Renal pelvis (tissue), 4 donors: ENCODE results near the gene DDX3X. TPM values are rescaled to one million over a fixed set of nuclear protein-coding genes. Genes with fewer than 3 reads are reported as not detected.
"Not testable (repeated sequence)": the region's sequence is repeated elsewhere in the genome, so short reads cannot be mapped to it uniquely, and the experiment has no call there.

Experiments
- DNase-seq: peaks from one replicate; pipeline ENCODE4 v3.0.0-alpha.2; 2013
- polyA plus RNA-seq, 3 donors: library from polyadenylated mRNA; unstranded; fragments of 120-200 nt; gene quantifications; one replicate each; pipeline ENCODE4 v1.2.1, GENCODE V29; 2013; ENCODE audit not compliant: insufficient read length in 3 of 3

The DDX3X gene
- polyA plus RNA-seq, 3 donors: 191 to 320 (median 232) TPM

DNA sequence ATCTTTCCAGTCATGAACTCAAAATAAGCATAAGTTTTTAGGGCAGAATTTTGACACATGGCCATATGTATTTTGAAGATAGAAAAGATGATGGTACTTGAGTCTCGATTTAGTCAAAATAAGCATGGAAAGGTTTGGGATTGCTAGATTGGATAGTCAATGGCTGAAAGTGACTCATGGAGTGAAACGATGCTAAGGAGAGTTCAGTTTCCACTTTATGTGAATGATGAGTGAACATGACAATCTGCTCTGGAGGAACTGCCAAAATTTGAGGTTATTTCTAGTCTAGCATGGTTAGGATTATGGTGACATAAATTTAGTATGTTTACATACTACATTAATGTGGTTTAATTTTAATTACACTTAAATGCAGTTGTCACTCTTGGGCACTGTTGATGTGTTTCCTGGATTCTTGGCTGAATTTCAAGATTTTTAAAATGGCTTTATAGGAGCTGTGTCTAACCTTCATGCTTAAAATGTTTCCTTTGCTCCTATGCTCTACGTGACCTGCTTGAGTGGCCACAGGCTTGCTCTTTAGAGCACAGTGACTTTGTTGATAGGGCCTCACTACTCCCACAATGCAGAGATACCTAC, 17.1 kb downstream of the DDX3X start:
- DNase-seq: no peak

DNA sequence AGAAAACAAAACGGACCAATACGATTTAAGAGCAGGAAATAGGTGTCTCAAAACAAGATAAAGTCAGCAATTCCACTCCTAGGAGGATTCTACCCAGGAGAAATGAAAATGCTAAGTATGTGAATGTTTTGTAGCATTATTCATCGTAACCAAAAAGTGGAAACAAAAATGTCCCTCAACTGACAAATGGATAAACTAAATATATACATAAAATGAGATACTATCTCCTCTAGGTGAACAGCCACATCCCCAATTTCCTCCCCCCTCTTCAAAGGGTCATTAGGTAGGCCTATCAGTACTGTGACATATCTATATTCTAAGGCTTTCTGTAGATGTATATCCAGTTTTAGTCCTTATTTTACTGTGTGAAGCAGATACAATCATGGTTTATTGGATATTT, 18.0 kb downstream of the DDX3X start:
- no peak for DNase-seq

DNA sequence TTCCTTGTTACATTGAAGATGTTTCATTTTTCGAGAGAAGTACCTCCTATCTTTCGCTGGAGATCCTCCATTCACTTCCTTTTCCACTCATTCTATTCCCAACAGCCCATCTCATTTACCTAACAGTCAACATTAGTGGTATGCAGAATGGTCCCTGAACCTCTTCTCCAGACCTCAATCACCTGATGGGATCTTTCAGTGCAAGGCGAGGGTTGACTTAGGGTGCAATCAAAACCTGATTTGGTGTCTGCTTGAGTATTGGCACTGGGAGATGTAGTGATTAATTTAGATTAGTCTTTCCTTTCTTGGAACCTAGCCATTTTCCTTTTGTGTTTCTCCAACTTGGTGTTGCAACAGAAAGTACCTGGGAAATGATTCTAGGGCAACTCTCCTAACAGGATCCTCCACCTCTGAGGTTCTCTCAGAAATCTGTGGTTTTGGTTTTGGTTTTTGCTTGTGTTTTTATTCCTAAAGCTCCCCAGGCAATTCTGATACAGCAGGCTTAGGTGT, 18.4 kb downstream of the DDX3X start:
- DNase-seq: no peak

DNA sequence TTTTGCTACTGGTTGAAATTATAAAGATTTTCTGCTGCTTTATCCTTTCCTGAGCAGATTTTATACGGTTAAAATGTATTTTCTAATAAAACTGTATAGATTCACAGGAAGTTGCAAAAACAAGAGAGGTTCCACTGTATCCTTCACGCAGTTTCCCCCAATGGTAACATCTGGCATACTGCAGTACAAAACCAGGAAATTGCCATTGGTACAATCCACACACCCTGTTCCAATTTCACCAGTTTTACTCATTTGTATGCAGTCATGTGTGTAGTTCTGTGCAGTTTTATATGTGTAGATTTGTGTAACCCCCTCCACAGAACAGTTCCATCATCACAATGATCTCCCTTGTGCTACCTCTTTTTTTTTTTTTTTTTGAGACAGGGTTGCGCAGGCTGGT, 20.0 kb downstream of the DDX3X start:
- no peak for DNase-seq

DNA sequence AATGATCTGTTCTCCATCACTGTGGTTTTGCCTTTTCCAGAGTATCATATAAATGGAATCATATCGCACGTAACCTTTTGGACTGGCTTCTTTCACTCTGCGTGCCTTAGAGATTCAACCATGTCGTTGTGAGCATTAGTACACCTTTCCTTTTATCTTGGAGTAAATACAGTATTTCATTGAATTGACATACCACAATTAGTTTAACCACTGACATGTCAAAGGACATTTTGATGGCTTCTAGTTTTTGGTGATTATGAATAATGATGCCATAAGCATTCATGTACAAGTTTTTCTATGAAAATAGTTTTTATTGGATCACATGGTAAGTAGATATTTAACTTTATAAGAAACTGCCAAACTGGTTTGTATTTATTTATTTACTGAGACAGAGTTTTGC, 35.2 kb downstream of the DDX3X start:
- DNase-seq: no peak

DNA sequence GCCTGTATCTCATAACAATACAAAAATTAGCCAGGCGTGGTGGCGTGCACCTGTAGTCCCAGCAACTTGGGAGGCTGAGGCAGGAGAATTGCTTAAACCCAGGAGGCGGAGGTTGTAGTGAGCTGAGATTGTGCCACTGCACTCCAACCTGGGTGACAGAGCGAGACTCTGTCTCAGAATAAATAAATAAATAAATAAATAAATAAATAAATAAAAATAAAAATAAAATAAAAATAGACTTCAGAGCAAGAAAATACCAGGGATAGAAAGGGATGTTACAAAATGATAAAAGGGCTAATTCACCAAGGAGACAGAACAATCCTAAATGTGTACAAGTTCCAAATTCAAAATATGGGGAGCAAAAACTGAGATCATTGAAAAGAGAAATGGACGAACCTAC, 37.6 kb downstream of the DDX3X start:
- DNase-seq: not testable (repeated sequence)

DNA sequence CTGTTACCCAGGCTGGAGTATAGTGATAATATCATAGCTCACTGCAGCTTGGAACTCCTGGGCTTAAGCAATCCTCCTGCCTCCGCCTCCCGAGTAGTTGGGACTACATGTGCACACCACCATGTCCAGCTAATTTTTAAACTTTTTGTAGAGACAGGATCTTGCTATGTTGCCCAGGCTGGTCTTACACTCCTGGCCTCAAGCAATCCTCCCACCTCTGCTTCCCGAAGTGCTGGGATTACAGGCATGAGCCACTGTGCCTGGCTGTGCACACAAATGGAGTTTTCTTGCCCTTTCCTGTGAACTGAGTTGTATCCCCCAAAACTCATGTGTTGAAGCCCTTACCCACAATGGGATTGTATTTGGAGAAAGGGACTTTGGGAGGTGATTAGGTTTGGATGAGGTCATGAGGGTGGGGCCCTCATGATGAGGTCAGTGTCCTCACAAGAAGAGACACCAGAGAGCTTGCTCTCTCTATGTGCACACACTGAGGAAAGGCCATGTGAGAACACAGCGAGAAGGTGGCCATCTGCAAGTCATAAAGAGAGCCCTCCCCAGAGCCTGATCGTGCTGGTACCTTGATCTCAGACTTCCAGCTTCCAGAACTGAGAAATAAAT, 40.1 kb downstream of the DDX3X start:
- DNase-seq: no peak

DNA sequence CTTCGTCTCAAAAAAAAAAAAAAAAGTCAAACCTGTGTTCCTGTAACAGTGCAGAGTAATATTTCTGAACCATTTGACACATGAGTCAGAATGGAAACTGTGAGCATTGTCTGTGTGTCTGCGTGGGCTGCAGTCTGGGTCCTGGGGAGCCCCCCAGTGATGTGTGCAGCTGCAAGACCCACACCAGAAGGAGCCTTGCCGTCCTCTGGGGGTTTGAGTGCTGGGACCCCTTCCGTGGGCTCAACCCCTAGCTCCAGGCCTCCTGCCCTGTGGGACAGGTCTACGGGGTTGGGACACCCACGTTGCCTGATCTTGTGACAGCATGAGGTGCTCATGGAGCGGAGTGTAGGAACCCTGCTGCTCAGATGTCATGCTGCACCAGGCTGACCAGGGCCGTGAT, 43.7 kb downstream of the DDX3X start:
- DNase-seq: no peak

DNA sequence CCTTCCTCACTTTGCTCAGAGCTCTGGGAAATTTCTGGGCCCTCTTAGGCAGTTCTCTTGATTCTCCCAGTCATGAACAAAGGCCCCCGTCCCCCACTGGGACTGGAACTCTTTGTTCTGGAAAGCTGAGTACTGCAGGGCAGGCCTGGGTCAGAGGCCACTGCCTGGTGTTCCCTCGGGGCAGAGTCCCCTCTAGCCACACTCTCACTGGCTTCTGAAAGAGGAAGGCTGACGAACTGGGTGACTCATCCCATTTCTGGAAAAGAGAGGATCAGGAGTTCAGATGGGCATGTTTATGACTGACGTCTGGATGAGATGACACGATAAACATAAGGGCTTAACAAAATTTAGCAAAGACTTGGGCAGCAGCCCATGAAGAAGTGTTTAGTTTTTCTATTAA, 47.7 kb downstream of the DDX3X start:
- DNase-seq: no peak

DNA sequence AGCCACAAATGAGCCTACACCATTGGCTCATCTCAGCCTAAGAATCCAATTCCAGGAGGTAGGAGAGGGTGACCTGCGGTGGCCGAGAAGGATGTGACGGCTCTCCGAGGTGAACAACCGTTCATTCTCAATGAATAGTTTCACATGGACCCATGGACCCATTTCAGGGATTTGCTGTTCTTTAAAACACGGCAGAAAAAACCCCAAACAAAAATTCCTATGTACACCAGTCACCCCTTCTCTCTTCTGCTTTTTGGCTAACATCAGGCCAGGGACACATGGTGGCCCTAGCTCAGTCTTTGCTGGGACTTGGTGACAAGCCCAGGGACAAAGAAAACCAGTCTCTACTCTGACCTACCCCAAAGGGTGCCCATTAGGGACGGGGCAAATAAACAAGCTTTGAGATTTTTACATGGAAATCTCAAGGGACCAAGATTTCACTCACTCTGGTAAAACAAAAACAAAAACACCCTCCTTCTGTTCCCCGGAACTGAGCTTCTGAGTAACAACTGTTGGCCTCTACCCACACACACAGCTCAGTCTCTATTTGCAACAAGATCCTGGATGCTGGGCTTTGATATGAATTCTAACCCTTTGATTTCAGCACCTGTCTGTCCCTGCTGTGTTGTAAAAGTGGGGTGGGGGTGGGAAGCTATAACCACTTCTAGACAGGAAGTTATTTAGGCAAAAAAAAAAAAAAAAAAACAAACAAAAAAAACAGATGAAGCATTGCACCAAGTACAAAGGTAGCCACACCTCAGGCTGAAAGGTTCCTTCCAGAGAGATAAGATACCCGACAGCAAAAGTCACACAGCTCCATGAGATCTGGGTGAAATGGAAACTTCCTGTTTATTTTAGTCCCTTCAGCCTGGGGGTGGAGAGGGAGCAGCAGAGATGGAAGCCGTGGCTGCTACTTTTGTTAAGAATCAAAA, 49.0 kb downstream of the DDX3X start:
- no peak for DNase-seq

DNA sequence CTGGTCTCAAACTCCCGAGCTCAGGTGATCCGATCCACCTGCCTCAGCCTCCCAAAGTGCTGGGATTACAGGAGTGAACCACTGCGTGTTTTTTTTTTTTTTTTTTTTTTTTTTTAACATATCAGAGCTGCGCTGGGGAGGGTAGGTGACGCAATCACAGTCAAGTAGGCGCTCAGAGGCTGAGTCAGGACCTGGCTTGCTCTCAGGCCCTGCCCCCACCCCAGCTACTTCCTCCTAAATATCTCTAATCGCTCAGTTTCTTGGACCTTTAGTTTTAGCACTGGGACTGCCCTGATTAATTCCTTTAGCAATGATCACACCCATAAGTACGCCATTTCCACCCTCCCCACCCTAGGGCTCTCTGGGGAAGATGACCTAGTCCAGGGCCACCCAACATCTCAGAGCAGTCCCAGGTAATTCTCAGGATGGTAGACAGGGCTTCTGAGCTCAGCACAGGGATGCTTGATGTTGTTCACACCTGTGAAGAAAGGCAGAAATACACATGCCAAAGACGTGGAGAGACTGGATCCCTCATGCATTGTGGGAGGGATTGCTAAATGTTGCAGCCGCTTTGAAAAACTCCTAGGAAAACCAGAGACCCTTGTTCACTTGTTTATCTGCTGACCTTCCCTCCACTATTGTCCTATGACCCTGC, 50.2 kb downstream of the DDX3X start:
- DNase-seq: no peak

DNA sequence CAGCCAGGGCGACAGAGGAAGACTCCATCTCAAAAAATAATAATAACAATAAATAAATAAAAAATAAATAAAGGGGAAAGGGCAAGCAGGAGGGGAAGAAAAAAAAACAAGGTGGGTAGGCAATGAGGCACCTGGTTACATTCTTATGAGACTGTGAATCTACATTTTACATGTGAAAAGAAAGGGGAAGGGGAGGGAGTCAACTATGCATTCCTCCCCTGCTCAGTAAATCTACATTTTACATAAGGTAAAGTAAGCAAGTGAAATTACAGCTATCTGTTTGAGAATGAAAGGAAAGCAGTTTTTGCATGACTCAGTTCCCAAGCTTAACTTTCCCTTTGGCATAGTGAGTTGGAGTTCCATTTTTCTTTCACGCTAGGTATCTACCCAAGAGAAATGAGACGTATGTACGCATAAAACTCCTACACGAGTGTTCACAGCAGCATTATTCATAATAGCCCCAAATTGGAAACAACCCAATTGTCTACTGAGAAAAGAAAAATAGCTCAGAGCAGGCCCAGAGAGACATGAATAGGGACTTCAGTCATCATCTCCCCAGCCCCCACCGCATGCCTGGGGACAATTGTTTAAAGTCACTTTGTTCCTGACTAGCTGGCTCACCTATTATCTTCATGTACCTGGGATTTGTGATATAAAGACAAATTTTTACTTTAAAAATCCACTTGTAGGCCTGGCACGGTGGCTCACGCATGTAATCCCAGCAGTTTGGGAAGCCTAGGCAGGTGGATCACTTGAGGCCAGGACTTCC, 52.4 kb downstream of the DDX3X start:
- DNase-seq: no peak

DNA sequence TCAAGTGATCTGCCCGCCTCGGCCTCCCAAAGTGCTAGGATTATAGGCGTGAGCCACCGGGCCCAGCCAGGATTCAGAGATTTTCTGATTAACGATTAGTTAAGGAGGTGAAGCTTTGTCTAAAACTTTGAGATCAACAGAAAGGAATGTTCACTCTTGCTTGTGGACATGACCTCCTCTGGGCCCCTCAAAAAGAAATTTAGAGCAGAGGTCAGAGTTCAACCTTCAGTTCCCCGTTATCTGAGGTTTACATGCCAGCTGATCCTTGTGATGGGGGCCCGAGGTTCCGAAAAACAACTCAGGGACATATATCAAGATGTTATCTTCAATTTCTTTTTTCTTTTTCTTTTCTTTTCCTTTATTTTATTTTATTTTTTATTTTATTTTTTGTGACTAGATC, 54.6 kb downstream of the DDX3X start:
- no peak for DNase-seq

DNA sequence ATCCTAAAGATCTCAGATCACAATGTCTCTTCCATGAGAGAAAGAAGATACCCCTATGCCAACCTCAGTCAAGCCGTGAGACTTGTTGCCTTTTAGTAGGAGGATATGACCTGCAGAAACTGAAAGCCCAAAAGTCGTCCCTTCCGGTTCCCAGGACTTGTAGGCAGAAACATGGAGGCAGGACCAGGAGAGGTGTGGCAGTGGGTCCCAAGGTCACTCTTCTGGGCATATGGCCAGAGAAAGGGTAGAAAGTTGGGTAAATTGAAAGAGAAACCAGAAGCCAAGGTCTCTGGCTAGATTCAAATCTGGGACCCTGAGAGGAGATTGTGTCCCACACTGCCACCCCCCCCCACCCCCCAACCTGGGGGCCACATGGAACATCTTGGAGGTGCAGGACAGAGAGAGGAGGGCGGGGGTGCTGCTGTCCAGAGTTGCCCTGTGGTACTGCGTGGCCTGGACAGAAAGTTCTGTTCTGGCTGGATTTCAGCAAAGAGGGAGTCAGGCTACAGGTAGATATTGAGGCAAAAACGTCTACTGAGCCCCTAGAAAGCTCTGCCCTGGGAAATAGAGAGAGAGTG, 55.4 kb downstream of the DDX3X start:
- DNase-seq: no peak

DNA sequence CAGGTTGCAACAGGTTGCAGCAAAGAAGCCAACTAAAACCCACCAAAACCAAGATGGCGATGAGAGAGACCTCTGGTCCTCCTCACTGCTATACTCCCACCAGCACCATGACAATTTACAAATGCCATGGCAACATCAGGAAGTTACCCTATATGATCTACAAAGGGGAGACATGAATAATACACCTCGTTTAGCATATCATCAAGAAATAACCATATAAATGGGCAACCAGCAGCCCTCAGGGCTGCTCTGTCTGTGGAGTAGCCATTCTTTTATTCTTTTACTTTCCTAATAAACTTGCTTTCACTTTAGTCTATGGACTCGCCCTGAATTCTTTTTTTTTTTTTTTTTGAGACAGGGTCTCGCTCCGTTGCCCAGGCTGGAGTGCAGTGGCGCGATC, 56.6 kb downstream of the DDX3X start:
- DNase-seq: not testable (repeated sequence)

DNA sequence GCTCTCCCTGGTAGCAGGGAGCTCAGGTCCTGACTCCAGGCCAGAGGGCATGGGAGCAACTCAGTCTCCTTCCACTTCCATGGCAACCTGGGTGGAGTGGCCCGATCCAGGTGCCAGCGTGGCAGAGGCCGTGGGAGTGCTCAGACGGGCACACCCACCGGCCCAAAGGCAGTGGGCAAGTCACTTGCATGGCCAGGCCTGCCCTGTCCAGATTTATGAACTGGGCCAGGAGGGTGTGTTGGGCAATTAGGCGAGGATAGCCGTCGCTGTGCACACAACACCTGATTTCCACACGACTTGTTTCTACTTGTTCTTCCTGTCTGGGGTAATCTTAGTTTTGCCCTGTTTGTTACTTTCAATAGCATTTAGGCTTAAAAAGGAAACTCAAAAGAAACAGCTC, 57.6 kb downstream of the DDX3X start:
- no peak for DNase-seq

DNA sequence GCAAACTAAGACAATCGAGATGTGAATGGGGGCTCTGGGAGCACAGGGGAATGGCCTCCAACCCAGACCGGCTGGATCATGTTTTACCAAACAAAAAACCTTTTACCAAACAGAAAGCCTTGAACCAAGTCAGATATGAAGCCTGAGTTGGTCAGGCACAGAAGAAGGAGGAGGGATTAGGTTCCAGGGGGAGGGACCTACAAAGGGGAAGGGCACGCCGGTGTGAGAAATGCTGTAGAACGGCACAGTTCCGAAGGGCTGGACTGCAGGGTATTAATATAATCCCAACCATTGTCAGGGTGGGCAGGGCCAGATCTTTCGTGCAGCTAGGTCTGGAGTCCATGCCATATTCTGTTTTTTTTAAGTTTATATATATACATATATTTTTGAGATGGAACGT, 60.3 kb downstream of the DDX3X start:
- DNase-seq: no peak

DNA sequence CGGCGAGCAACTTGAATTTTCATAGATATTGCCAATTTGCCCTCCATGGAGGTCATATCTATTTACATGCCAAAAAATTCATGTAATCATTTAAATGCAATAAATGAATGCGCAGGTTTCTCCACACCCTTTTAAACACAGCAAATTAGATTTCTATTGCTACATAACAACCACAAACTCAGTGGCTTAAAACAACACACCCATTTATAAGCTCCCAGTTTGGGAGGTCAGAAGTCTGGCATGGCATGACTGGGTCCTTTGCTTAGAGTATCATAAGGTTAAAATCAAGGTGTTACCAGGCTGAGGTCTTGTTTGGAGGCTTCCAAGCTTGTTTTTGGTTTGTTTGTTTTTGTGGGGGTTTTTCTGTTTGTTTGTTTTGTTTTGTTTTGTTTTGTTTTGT, 63.3 kb downstream of the DDX3X start:
- DNase-seq: no peak

DNA sequence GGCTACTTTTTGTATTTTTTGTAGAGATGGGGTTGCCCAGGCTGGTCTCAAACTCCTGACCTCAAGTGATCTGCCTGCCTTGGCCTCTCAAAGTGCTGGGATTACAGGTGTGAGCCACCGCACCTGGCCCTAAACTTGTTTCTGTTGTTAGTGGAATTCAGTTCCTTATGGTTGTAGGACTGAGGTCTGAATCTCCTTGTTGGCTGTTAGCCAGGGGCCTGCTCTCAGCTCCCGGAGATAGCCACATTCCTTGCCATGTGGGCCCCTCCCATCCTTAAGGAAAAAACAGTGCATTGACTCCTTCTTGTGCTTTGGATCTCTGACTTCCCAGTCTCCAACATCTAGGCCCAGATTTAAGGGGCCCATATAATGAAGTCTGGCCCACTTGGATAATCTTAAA, 63.8 kb downstream of the DDX3X start:
- DNase-seq: no peak

DNA sequence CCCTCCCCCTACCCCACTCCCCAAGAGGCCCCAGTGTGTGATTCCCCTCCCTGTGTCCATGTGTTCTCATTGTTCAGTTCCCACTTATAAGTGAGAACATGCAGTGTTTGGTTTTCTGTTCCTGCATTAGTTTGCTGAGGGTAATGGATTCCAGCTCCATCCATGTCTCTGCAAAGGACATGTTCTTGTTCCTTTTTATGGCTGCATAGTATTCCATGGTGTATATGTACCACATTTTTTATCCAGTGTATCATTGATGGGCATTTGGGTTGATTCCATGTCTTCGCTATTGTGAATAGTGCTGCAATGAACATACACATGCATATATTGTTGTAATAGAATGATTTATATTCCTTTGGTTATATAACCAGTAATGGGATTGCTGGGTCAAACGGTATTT, 68.6 kb downstream of the DDX3X start:
- not testable (repeated sequence) for DNase-seq

DNA sequence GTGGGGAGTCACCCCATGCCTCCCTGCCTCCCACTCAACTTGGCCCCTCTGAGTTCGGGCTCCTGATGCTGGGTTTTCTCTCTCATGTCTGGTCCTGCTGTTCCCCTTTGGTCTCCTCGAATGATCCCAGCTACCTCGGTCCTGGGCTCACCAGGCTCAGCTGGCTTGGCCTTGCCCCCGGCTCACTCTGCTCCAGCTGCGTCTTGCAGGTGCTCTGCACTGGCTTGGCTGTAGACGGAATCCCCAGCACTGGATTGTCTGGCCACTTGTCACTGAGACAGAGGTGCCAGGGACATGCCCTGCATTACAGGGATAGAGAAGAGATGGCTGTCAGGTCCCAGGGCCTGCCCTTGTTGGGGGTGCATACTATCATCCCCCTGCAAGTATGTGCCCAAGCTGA, 71.6 kb downstream of the DDX3X start:
- DNase-seq: no peak
